Inflammatory macrophage treated with lipopolysaccharide for 4 hours (primary cell): ENCODE measurements around the gene FMN1.

Source experiments
- DNase-seq: peaks from one replicate; pipeline ENCODE4 v3.0.0-alpha.2; 2020

Gene FMN1

GRCh38 chr15:32716216-32716914 lies 478.1 kb downstream of the FMN1 start:
- DNase-seq = no peak
